WTC11 (cell line): Measurements from ENCODE around the gene LAMA2.

Experiments
- ATF2 ChIP-seq: sonication (generic); formaldehyde crosslinking; IDR thresholded peaks from 2 replicates; pipeline ENCODE4 v1.8.1; 2022; ENCODE audit warnings: low read depth, missing genetic modification reagents, borderline replicate concordance
- CREB1 ChIP-seq: sonication (generic); formaldehyde crosslinking; IDR thresholded peaks from 2 replicates; pipeline ENCODE4 v1.8.0; 2023; ENCODE audit warnings: mild to moderate bottlenecking, missing genetic modification reagents
- CTCF ChIP-seq: fragments of 200-600 bp; IDR thresholded peaks from 2 replicates; pipeline ENCODE4 v1.8.0; 2022; ENCODE audit warnings: antibody characterized with exemption
- ESRRA ChIP-seq: sonication (generic); formaldehyde crosslinking; IDR thresholded peaks from 2 replicates; pipeline ENCODE4 v1.8.1; 2022; ENCODE audit warnings: mild to moderate bottlenecking, missing genetic modification reagents, borderline replicate concordance
- FOXJ3 ChIP-seq: sonication (generic); formaldehyde crosslinking; IDR thresholded peaks from 2 replicates; pipeline ENCODE4 v1.9.0; 2021; ENCODE audit warnings: missing genetic modification reagents, mild to moderate bottlenecking, borderline replicate concordance
- GABPB1 ChIP-seq: sonication (generic); formaldehyde crosslinking; IDR thresholded peaks from 2 replicates; pipeline ENCODE4 v1.8.1; 2023; ENCODE audit warnings: mild to moderate bottlenecking, missing genetic modification reagents
- IRF2 ChIP-seq: sonication (generic); formaldehyde crosslinking; IDR thresholded peaks from 2 replicates; pipeline ENCODE4 v1.8.0; 2022; ENCODE audit warnings: low read depth, missing genetic modification reagents, borderline replicate concordance
- MLX ChIP-seq: sonication (generic); formaldehyde crosslinking; IDR thresholded peaks from 2 replicates; pipeline ENCODE4 v1.8.1; 2023; ENCODE audit warnings: mild to moderate bottlenecking, missing genetic modification reagents, moderate library complexity
- NFYB ChIP-seq: sonication (generic); formaldehyde crosslinking; conservative IDR thresholded peaks from 2 replicates; pipeline ENCODE4 v1.8.0; 2022; ENCODE audit warnings: low read depth, missing genetic modification reagents
- NR1H2 ChIP-seq: sonication (generic); formaldehyde crosslinking; IDR thresholded peaks from 2 replicates; pipeline ENCODE4 v1.9.0; 2021; ENCODE audit warnings: mild to moderate bottlenecking, moderate library complexity, missing genetic modification reagents
- SP1 ChIP-seq: sonication (generic); formaldehyde crosslinking; conservative IDR thresholded peaks from 2 replicates; pipeline ENCODE4 v1.8.1; 2022; ENCODE audit warnings: missing genetic modification reagents
- ZNF121 ChIP-seq: sonication (generic); formaldehyde crosslinking; IDR thresholded peaks from 2 replicates; pipeline ENCODE4 v1.8.0; 2023; ENCODE audit warnings: missing genetic modification reagents
- ZNF281 ChIP-seq: sonication (generic); formaldehyde crosslinking; IDR thresholded peaks from 2 replicates; pipeline ENCODE4 v1.8.0; 2023; ENCODE audit warnings: mild to moderate bottlenecking, missing genetic modification reagents

- TF ChIP-seq CTCF (no peak), CREB1 (CRISPR knock-in tag) (no peak), SP1 (CRISPR knock-in tag) (no peak), GABPB1 (CRISPR knock-in tag) (no peak), NR1H2 (no peak), ZNF121 (CRISPR knock-in tag) (no peak), ATF2 (CRISPR knock-in tag) (no peak), IRF2 (CRISPR knock-in tag) (no peak), FOXJ3 (CRISPR knock-in tag) (no peak), ZNF281 (CRISPR knock-in tag) (no peak), NFYB (CRISPR knock-in tag) (no peak), MLX (CRISPR knock-in tag) (no peak), ESRRA (CRISPR knock-in tag) (no peak)
Observed at GRCh38 chr6:129469070-129469662, 586.2 kb downstream of the LAMA2 start.
